Muscle of leg (tissue), 11 donors: ENCODE measurements around the gene GAP43. TPM values are rescaled to one million over a fixed set of nuclear protein-coding genes. Genes with fewer than 3 reads are reported as not detected.

ENCODE experiments used
- DNase-seq: peaks from one replicate; pipeline ENCODE4 v3.0.0; 2013
- H3K27ac ChIP-seq: one replicate; pipeline ENCODE4 v1.5.1; 2013; ENCODE audit warnings: mild to moderate bottlenecking, low read length, control low read depth
- H3K27me3 ChIP-seq: one replicate; pipeline ENCODE4 v1.6.1; 2013; ENCODE audit warnings: low read length; ENCODE audit not compliant: control insufficient read depth, insufficient read depth
- H3K36me3 ChIP-seq: one replicate; pipeline ENCODE4 v1.6.1; 2013; ENCODE audit warnings: low read length; ENCODE audit not compliant: control insufficient read depth, insufficient read depth
- H3K4me1 ChIP-seq: one replicate; pipeline ENCODE4 v1.6.1; 2013; ENCODE audit warnings: low read length; ENCODE audit not compliant: control insufficient read depth, insufficient read depth
- H3K4me3 ChIP-seq: one replicate; pipeline ENCODE4 v1.5.1; 2013; ENCODE audit warnings: low read length, control low read depth
- H3K9me3 ChIP-seq: replicated peaks from 2 replicates; pipeline ENCODE4 v1.6.1; 2013; ENCODE audit warnings: low read depth, low read length; ENCODE audit not compliant: control insufficient read depth
- WGBS: methylation state at CpG from one replicate; pipeline ENCODE4 v1.1.5; 2013; ENCODE audit warnings: missing lambda C conversion rate; ENCODE audit not compliant: insufficient coverage; 5-methylcytosine and 5-hydroxymethylcytosine counted together
- polyA plus RNA-seq, 8 donors: library from polyadenylated mRNA; unstranded; fragments of 120-200 nt; gene quantifications; one replicate each; pipeline versions ENCODE4 v1.2.1 to v1.2.3, GENCODE V29; 2013; ENCODE audit warnings: inconsistent platforms in 1 of 8, low replicate concordance in 1 of 8; ENCODE audit not compliant: insufficient read length in 8 of 8, insufficient read depth in 1 of 8
- total RNA-seq: library from RNA; stranded (reverse); fragments of 120-200 nt; gene quantifications from one replicate; pipeline ENCODE4 v1.2.4, GENCODE V29; 2013

The GAP43 gene
- total and polyA plus RNA-seq, 9 donors: 1.7 to 9.8 (median 3.6) TPM

DNA sequence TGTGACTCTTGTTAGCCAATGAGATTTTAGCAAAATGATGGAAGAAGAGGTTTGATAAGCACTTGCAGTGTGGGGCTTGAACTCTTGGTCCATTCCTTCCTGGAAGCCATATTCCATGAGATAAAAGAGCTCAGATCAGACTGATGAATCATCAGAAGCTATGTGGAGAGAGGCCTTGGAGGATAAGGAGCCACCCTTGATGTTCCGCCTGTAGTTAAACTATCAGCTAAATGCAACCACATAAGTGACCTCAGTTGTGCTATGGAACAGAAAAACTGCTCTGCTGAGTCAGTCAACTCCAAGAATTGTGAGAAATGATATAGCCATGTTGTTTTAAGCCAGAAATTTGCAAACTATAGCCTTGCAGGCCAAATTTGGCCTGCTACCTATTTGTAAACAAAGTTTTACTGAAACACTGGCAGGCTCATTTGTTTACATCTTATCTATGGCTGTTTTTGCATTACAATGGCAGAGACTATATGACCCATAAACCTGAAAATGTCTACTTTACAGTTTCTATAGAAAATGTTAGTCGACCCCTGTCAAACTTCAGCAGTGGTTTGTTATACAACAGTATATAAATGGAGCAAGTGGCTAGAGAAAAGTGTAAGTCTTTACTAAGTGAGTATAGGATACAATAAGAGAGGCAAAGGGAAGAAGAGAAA is 27.6 kb upstream of the GAP43 start:
- 100% methylated on average over 1 of the region's 2 CpGs for WGBS
- Histone ChIP-seq H3K9me3 (peaks cover 12% of the 10 kb centered on the region), H3K27ac (no peak overlapping the region), H3K27me3 (no peaks in the 10 kb centered on the region), H3K4me3 (no peak overlapping the region), H3K36me3 (no peaks in the 10 kb centered on the region), H3K4me1 (no peaks in the 10 kb centered on the region)
- no peak for DNase-seq

DNA sequence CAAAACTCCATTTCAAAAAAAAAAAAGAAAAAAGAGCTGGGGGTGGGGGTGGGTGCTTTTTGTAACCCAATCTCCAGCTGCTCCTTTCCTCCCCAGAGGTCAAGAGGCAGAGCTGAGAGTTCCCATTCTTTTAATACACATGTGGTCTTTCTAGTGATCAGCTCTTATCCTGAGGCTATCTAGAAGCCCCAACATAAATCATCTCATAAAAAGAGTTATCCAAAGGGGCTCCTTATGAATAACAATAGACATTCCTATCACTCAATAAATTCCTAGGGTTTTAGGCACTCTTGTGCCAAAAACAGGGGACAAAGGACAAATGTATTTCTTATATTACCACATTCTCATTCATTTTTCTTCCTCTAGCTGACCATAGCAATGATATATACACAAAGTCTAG is 25.1 kb upstream of the GAP43 start:
- Histone ChIP-seq H3K9me3 (peaks cover 12% of the 10 kb centered on the region), H3K27me3 (no peaks in the 10 kb centered on the region), H3K4me3 (no peak overlapping the region), H3K27ac (no peak overlapping the region), H3K36me3 (no peaks in the 10 kb centered on the region), H3K4me1 (no peaks in the 10 kb centered on the region)
- no peak for DNase-seq

DNA sequence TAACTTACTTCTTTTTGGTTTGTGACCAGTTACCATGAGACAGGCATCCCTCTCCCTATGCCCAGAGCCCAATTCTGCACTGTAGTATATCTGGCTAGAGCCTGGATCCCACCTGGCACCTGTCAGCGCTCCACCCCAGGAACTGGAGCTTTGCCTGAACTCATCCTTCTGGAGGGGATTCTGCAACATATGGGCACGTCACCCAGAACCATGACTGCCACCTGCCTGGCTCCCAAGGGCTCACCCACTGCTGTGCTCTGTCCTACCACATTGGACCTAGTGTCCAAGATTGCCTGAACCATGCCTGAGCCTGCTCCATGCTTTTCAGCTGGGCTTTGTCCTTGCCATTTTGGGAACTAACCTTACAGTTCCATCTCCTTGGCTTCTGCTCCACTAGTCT is 21.1 kb upstream of the GAP43 start:
- H3K27me3 ChIP-seq: no peaks in the 10 kb centered on the region
- DNase-seq: no peak
- WGBS: 73% methylated on average over 2 of the region's 2 CpGs
- no peak overlapping the region for H3K4me3 ChIP-seq
- no peaks in the 10 kb centered on the region for H3K4me1 ChIP-seq
- no peaks in the 10 kb centered on the region for H3K36me3 ChIP-seq
- no peaks in the 10 kb centered on the region for H3K9me3 ChIP-seq
- no peak overlapping the region for H3K27ac ChIP-seq

DNA sequence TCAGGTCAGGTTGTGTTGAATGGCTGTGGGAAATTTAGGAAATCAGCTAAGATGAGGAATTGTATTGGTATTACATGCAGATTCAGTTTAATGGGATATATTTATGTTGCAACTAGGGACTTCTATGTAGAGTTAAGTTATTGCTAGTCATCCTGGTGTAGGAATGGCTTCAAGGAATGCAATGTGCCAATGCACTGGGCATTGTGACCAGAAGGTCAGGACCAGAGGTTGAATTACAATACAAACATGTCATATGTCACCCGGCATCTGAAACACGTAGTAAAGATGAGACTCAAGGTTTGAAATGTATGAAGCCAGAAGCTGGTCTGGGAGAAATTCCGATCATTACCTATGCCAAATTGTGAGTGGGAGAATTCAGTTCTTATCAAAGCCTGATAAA is 11.7 kb upstream of the GAP43 start:
- no peaks in the 10 kb centered on the region for H3K4me1 ChIP-seq
- no peak overlapping the region for H3K27ac ChIP-seq
- H3K36me3 ChIP-seq: no peaks in the 10 kb centered on the region
- DNase-seq: no peak
- peaks cover 2% of the 10 kb centered on the region for H3K9me3 ChIP-seq
- H3K27me3 ChIP-seq: no peaks in the 10 kb centered on the region
- H3K4me3 ChIP-seq: no peak overlapping the region
- no CpG with 5 or more reads among the region's 3 CpGs for WGBS

DNA sequence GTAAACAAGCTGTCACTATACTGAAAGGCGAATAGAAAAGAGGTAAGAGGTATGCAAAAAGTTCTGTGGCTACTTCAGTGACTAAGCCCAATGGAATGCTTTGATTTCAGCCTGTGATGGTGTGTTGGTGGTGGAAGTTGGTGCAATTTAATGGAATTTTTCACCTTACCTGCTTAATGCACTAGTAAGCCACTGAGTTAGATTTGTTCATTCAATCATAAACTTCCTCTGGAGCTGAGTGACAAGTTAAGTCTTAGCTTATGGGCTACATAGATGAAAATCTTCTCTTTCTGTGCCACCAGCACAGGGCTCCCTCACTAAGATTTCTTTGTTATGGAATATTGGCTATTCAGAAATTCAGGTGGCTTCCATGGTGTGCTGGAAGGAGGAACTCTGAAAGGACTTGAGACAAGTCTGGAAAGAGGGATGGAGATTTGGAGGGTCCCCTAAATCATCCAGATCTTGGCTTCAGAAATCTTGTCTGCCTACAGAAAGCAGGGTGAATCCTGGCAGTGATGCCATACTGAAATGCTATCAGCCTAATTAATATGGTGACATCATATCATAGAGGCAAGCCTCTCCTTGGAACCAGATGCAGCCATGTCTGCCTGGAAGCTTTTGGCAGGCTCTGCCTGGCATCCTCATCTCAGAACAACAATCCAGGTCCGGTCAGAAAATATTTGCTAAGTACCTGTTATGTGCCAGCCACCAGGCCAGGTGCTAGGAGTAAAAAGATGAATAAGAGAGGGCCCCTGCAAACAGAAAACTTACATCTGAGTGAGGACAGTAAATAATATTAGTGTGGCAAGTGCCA is 8.1 kb upstream of the GAP43 start:
- no peak overlapping the region for H3K4me3 ChIP-seq
- peaks cover 2% of the 10 kb centered on the region for H3K9me3 ChIP-seq
- no peaks in the 10 kb centered on the region for H3K4me1 ChIP-seq
- no peaks in the 10 kb centered on the region for H3K27me3 ChIP-seq
- no peak for DNase-seq
- H3K36me3 ChIP-seq: no peaks in the 10 kb centered on the region
- 100% methylated on average over 1 of the region's 2 CpGs for WGBS
- H3K27ac ChIP-seq: no peak overlapping the region

DNA sequence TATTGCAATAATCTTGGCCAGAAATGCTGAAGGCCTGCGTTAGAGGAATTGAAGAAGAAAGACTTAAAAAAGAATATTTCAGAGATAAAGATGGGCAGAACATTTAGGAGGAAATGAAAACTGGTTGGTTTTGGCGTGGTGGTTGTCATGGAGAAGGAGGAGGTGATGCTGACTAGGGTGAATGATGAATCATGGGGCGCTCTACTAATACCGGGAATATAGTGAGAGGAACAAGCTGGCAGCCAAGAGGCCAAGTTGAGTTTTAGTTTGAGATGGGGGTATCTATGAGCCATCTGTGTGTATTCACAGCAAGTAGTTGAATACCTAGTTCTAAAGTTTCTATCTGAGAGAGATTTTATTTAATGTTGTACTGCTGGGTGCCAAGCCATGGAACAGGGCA is 6.8 kb upstream of the GAP43 start:
- no peak overlapping the region for H3K27ac ChIP-seq
- no peaks in the 10 kb centered on the region for H3K4me1 ChIP-seq
- H3K4me3 ChIP-seq: no peak overlapping the region
- 89% methylated on average over 4 of the region's 4 CpGs for whole genome bisulfite sequencing
- peaks cover 2% of the 10 kb centered on the region for H3K9me3 ChIP-seq
- no peaks in the 10 kb centered on the region for H3K27me3 ChIP-seq
- H3K36me3 ChIP-seq: no peaks in the 10 kb centered on the region
- DNase-seq: no peak

DNA sequence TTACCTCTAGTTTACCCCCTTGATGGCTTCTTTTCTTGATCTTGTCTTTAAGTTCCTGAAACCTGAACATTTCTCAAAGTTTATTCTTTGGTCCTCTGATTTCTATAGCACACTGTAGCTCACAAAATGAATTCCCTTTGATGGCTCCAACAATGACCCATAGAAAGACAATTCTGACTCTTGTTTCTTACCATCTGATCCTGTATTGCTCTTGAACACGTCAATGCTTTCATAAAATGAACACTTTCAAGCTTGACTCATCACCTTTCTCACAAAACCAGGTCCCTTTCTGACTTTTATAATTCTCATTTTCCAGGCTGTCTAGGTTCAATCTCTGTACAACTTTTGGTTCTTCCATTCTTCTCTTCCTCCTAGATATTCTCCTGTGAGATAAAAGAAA is 5.7 kb upstream of the GAP43 start:
- H3K36me3 ChIP-seq: no peaks in the 10 kb centered on the region
- H3K27ac ChIP-seq: no peak overlapping the region
- H3K9me3 ChIP-seq: no peaks in the 10 kb centered on the region
- 92% methylated on average over 1 of the region's 1 CpG for WGBS
- no peak overlapping the region for H3K4me3 ChIP-seq
- H3K4me1 ChIP-seq: no peaks in the 10 kb centered on the region
- DNase-seq: no peak
- H3K27me3 ChIP-seq: no peaks in the 10 kb centered on the region

DNA sequence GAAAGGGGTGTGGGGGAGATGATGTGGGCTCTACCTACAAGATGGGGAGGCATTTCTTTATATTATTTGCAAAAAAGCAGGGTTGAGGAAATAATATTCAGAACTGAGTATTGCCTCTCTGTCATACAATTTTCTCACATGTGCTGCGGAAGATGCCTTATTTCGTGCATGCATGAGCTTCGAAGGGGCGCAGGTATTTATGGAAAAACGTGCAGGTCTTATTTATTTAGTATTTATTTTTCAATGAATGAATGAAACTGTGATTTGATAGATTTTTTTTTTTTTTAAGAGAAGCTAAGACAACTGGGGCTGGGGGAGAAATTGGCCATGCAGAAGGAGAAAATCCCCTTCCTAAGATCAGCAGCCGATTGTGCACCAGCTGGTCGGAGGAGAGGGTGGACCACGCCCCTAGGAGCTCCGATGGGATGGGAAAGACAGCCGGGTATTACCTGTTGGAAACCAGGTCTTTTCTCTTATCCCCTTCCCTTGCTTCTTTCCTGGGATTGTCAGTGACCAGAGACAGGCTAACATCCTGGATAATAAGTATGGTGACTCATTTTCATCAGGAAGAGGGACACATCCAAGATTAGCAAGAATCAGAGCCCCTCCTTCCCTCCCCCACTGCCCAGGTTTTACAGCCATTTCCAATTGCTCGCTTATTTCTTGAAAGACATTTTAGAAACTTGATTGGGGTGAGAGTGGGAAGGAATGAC is 875 bp downstream of the GAP43 start:
- Histone ChIP-seq H3K36me3 (no peaks in the 10 kb centered on the region), H3K27me3 (peaks cover 17% of the 10 kb centered on the region), H3K4me1 (peaks cover 9% of the 10 kb centered on the region), H3K4me3 (no peak overlapping the region), H3K27ac (no peak overlapping the region), H3K9me3 (no peaks in the 10 kb centered on the region)
- WGBS: 0% methylated on average over 2 of the region's 11 CpGs
- DNase-seq: no peak

DNA sequence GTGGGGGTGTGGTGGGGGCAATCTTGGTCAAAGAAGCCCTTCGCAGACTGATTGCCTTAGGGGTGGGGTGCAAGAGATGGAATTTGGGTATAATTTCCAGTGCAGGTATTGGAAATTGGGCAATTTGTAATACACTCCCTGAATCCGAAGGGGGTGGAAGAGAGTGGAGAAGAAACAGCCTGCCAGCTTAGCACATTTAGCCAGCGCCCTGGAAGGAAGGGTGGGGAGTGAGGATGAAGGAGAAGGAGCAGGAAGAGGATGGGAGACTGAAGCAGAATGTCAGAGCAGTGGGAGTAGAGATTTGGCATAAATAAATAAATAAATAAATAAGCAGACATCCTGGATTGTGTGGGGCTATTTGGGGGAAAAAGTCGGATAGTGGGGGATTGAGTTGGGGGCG is 1.6 kb downstream of the GAP43 start:
- Histone ChIP-seq H3K27ac (no peak overlapping the region), H3K27me3 (peaks cover 17% of the 10 kb centered on the region), H3K9me3 (no peaks in the 10 kb centered on the region), H3K4me3 (no peak overlapping the region), H3K36me3 (no peaks in the 10 kb centered on the region), H3K4me1 (peaks cover 9% of the 10 kb centered on the region)
- 26% methylated on average over 3 of the region's 5 CpGs for WGBS
- DNase-seq: no peak

DNA sequence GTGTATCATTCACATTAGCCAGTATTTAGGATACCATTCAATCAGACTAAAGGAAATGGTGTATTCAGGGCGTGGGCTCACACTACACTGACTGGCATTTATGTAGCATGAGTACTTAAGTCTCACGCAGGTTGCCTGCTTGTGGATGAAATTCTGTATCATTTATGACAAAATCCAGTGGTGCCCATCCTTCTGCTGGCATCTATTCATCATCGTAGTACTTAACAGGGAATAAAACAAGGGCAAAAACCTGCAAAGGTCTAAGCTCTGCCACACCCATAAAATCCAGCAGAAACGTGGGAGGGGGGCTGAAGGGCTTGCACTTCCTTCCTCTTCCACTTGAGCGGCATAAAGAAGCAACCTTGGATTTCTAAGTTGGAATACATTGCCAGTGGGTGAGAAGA is 2.7 kb downstream of the GAP43 start:
- Histone ChIP-seq H3K27me3 (peaks cover 17% of the 10 kb centered on the region), H3K4me3 (no peak overlapping the region), H3K4me1 (peaks cover 9% of the 10 kb centered on the region), H3K9me3 (no peaks in the 10 kb centered on the region), H3K27ac (no peak overlapping the region), H3K36me3 (no peaks in the 10 kb centered on the region)
- no CpG with 5 or more reads among the region's 5 CpGs for WGBS
- no peak for DNase-seq
